H7 (cell line): ENCODE results near the gene ZFP1. TPM values are rescaled to one million over a fixed set of nuclear protein-coding genes. Genes with fewer than 3 reads are reported as not detected.
"Not testable (repeated sequence)": the region's sequence is repeated elsewhere in the genome, so short reads cannot be mapped to it uniquely, and the experiment has no call there.

Experiments
- DNase-seq: peaks from one replicate; pipeline ENCODE4 v3.0.0; 2012
- H3K27me3 ChIP-seq: 2 replicates; pipeline ENCODE4 v1.6.0; 2011; ENCODE audit warnings: mild to moderate bottlenecking, low read length; ENCODE audit not compliant: control insufficient read depth, insufficient read depth
- H3K36me3 ChIP-seq: replicated peaks from 2 replicates; pipeline ENCODE4 v1.5.1; 2011; ENCODE audit warnings: low read length; ENCODE audit not compliant: control insufficient read depth, insufficient read depth
- H3K4me3 ChIP-seq: 2 replicates; pipeline ENCODE4 v1.5.1; 2011; ENCODE audit warnings: low read depth, mild to moderate bottlenecking, control low read depth, low read length, moderate library complexity; ENCODE audit not compliant: insufficient read depth
- total RNA-seq: library from RNA; depleted of rRNA; stranded (reverse); fragments of >200 nt; shearing (Covaris generic); gene quantifications from 2 replicates; pipeline ENCODE4 v1.2.3, GENCODE V29; 2014

ZFP1 gene
- total RNA-seq, 1 experiment from 2014 or later: 6.1 TPM

- DNase-seq: no peak
- Histone ChIP-seq H3K27me3 (no peaks in the 10 kb centered on the region), H3K4me3 (no peak overlapping the region), H3K36me3 (no peaks in the 10 kb centered on the region)
Observed at GRCh38 chr16:75197522-75198134, 49.3 kb downstream of the ZFP1 start.

- Histone ChIP-seq H3K36me3 (no peaks in the 10 kb centered on the region), H3K4me3 (no peak overlapping the region), H3K27me3 (no peaks in the 10 kb centered on the region)
- peak; percentile 41 for DNase-seq
Observed at GRCh38 chr16:75198135-75198600, 49.8 kb downstream of the ZFP1 start.

GRCh38 chr16:75202069-75202590 is 53.8 kb downstream of the ZFP1 start:
- H3K27me3 ChIP-seq: no peaks in the 10 kb centered on the region
- H3K4me3 ChIP-seq: no peak overlapping the region
- no peaks in the 10 kb centered on the region for H3K36me3 ChIP-seq
- no peak for DNase-seq

- no peak for DNase-seq
- no peak overlapping the region for H3K4me3 ChIP-seq
- no peaks in the 10 kb centered on the region for H3K36me3 ChIP-seq
- H3K27me3 ChIP-seq: no peaks in the 10 kb centered on the region
Observed at GRCh38 chr16:75203096-75203495, 54.8 kb downstream of the ZFP1 start.

- Histone ChIP-seq H3K4me3 (no peak overlapping the region), H3K27me3 (no peaks in the 10 kb centered on the region), H3K36me3 (no peaks in the 10 kb centered on the region)
- peak; percentile 69 for DNase-seq
Observed at GRCh38 chr16:75203667-75204409, 55.5 kb downstream of the ZFP1 start.

GRCh38 chr16:75204410-75204758 is 56.1 kb downstream of the ZFP1 start:
- no peak for DNase-seq
- Histone ChIP-seq H3K4me3 (no peak overlapping the region), H3K36me3 (no peaks in the 10 kb centered on the region), H3K27me3 (no peaks in the 10 kb centered on the region)

GRCh38 chr16:75204905-75205304 is 56.6 kb downstream of the ZFP1 start:
- not testable (repeated sequence) for H3K27me3 ChIP-seq, H3K36me3 ChIP-seq, H3K4me3 ChIP-seq, DNase-seq

- not testable (repeated sequence) for H3K36me3 ChIP-seq, DNase-seq, H3K4me3 ChIP-seq, H3K27me3 ChIP-seq
Observed at GRCh38 chr16:75205438-75205837, 57.1 kb downstream of the ZFP1 start.

- DNase-seq: peak; percentile 65
- H3K36me3 ChIP-seq, H3K27me3 ChIP-seq, H3K4me3 ChIP-seq: not testable (repeated sequence)
Observed at GRCh38 chr16:75205961-75206748, 57.8 kb downstream of the ZFP1 start.

- Histone ChIP-seq H3K4me3 (no peak within 1 kb of the TSS), H3K36me3 (no peaks in the 10 kb centered on the region), H3K27me3 (no peaks in the 10 kb centered on the region)
- peak; percentile 67 for DNase-seq
Observed at GRCh38 chr16:75206749-75207451, 58.6 kb downstream of the ZFP1 start, which contains the start of gene CTRB2. Gene CTRB2, minus strand, starts transcription at chr16:75207161. Its CDS starts 20 bp downstream, at chr16:75207141.

- Histone ChIP-seq H3K36me3 (no peaks in the 10 kb centered on the region), H3K27me3 (no peaks in the 10 kb centered on the region), H3K4me3 (no peak overlapping the region)
- DNase-seq: peak; percentile 48
Observed at GRCh38 chr16:75207831-75208230, 59.5 kb downstream of the ZFP1 start.

- no peak overlapping the region for H3K4me3 ChIP-seq
- no peaks in the 10 kb centered on the region for H3K36me3 ChIP-seq
- no peaks in the 10 kb centered on the region for H3K27me3 ChIP-seq
- peak; percentile 52 for DNase-seq
Observed at GRCh38 chr16:75208242-75208825, 60.0 kb downstream of the ZFP1 start.

- Histone ChIP-seq H3K4me3 (no peak overlapping the region), H3K36me3 (no peaks in the 10 kb centered on the region), H3K27me3 (no peaks in the 10 kb centered on the region)
- DNase-seq: peak; percentile 71
Observed at GRCh38 chr16:75208861-75209505, 60.7 kb downstream of the ZFP1 start.
